Spinal cord (tissue), 10 donors: ENCODE results near the gene OGFOD2. TPM values are rescaled to one million over a fixed set of nuclear protein-coding genes. Genes with fewer than 3 reads are reported as not detected.
"Not testable (repeated sequence)": the region's sequence is repeated elsewhere in the genome, so short reads cannot be mapped to it uniquely, and the experiment has no call there.

Experiments used
- DNase-seq, 6 donors: peaks; one replicate each; pipeline versions ENCODE4 v3.0.0 to v3.0.0-alpha.2; 2013 to 2015; ENCODE audit warnings: low spot score in 6 of 6, low read depth in 4 of 6
- H3K27ac ChIP-seq: one replicate; pipeline ENCODE4 v1.5.1; 2013; ENCODE audit warnings: low read depth, low read length, control low read depth
- H3K27me3 ChIP-seq: one replicate; pipeline ENCODE4 v1.6.1; 2013; ENCODE audit warnings: low read length; ENCODE audit not compliant: control insufficient read depth, insufficient read depth
- H3K36me3 ChIP-seq: one replicate; pipeline ENCODE4 v1.6.1; 2013; ENCODE audit warnings: low read length; ENCODE audit not compliant: control insufficient read depth, insufficient read depth
- H3K4me1 ChIP-seq: one replicate; pipeline ENCODE4 v1.6.1; 2013; ENCODE audit warnings: low read length; ENCODE audit not compliant: control insufficient read depth, insufficient read depth
- H3K4me3 ChIP-seq: one replicate; pipeline ENCODE4 v1.5.1; 2013; ENCODE audit warnings: low read depth, low read length, control low read depth
- H3K9me3 ChIP-seq: one replicate; pipeline ENCODE4 v1.6.1; 2013; ENCODE audit warnings: low read length; ENCODE audit not compliant: control insufficient read depth, insufficient read depth
- WGBS: methylation state at CpG from one replicate; pipeline ENCODE4 v1.1.5; 2013; ENCODE audit warnings: missing lambda C conversion rate; ENCODE audit not compliant: insufficient coverage; 5-methylcytosine and 5-hydroxymethylcytosine counted together
- polyA plus RNA-seq, 2 donors: library from polyadenylated mRNA; unstranded; fragments of 120-200 nt; gene quantifications; one replicate each; pipeline ENCODE4 v1.2.1, GENCODE V29; 2013; ENCODE audit not compliant: insufficient read length in 2 of 2
- total RNA-seq, 2 donors: library from RNA; depleted of rRNA in 1 of 2; stranded (reverse); fragments of 120-200 nt in 1 of 2; fragments of >200 nt in 1 of 2; gene quantifications; one replicate each; pipeline versions ENCODE4 v1.2.3 to v1.2.4, GENCODE V29; 2013 to 2014
- donor health status: healthy.

OGFOD2 gene
- total and polyA plus RNA-seq, 4 donors, result 6.5 to 19.1 (median 10.5) TPM

DNA sequence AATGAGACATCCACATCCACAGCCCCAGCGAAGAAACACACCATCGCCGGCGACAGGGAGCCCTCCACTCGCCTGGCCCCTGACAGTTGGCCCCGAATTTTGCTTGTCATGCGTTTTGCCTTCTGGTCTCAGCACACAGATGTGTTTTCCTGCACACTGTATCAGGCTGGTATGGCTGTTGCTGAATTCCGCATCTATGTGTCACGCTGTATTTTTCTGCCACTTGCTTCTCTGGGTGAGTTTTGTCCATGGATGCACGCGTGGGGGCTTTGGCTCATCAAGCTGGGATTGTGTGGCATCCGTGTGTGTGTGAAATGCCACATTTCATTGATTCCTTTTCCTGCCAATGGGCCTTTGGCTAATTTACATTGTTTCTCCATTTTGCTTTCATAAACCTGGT is 31.9 kb downstream of the OGFOD2 start:
- Histone ChIP-seq H3K27me3 (no peaks in the 10 kb centered on the region), H3K36me3 (peaks cover 64% of the 10 kb centered on the region), H3K9me3 (no peaks in the 10 kb centered on the region), H3K4me3 (no peak overlapping the region), H3K4me1 (no peaks in the 10 kb centered on the region), H3K27ac (no peak overlapping the region)
- DNase-seq, result no peak
- 76% methylated on average over 8 of the region's 12 CpGs for WGBS

- peaks cover 59% of the 10 kb centered on the region for H3K36me3 ChIP-seq
- H3K9me3 ChIP-seq, result no peaks in the 10 kb centered on the region
- H3K27me3 ChIP-seq, result no peaks in the 10 kb centered on the region
- H3K4me3 ChIP-seq, result no peak overlapping the region
- WGBS, result 78% methylated on average over 1 of the region's 1 CpG
- no peak for DNase-seq
- no peak overlapping the region for H3K27ac ChIP-seq
- H3K4me1 ChIP-seq, result no peaks in the 10 kb centered on the region
Observed at GRCh38 chr12:123010110-123010509, 35.1 kb downstream of the OGFOD2 start.

DNA sequence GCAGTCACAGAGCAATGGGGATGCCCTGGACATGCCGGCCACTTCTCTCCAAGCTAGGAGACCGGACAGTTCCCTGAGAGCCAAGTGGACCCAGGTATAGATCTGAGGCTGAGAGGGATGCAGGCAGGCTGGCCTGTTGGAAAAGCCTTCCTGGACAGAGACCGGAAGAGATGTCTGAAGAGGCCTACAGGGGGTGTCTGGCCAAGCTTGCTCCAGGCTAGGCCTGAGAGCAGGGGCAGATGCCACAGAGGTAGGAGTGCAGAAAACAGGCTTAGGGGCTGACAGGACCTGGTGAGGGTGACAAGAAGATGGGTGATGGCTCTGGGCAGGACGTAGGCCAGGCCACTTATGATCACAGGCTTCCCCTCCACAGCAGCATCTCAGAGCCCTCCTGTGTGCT is 35.6 kb downstream of the OGFOD2 start:
- no peak overlapping the region for H3K4me3 ChIP-seq
- WGBS, result 90% methylated on average over 3 of the region's 4 CpGs
- no peaks in the 10 kb centered on the region for H3K4me1 ChIP-seq
- H3K9me3 ChIP-seq, result no peaks in the 10 kb centered on the region
- no peak for DNase-seq
- no peaks in the 10 kb centered on the region for H3K27me3 ChIP-seq
- H3K36me3 ChIP-seq, result peaks cover 54% of the 10 kb centered on the region
- no peak overlapping the region for H3K27ac ChIP-seq

DNA sequence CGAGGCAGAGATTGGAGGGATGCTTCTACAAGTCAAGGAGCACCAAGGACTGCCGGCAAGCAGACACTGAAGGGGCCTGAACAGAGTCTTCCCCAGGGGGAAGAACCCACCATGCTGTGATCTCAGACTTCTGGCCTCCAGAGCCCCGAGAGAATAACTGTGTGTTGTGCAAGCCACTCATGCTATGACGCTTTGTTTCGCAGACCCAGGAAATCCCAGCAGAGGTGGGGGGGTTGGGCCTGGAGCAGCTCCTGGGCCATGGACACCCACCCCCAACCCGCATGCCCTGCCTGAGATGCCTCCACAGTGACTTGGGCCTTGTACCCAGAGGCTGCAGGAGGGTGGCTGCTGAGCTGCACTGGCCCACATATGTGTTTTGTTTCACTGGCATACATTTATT is 36.7 kb downstream of the OGFOD2 start:
- H3K27ac ChIP-seq, result no peak overlapping the region
- no peaks in the 10 kb centered on the region for H3K27me3 ChIP-seq
- H3K9me3 ChIP-seq, result no peaks in the 10 kb centered on the region
- H3K36me3 ChIP-seq, result peaks cover 54% of the 10 kb centered on the region
- 72% methylated on average over 6 of the region's 6 CpGs for WGBS
- no peak overlapping the region for H3K4me3 ChIP-seq
- no peaks in the 10 kb centered on the region for H3K4me1 ChIP-seq
- DNase-seq, result no peak

DNA sequence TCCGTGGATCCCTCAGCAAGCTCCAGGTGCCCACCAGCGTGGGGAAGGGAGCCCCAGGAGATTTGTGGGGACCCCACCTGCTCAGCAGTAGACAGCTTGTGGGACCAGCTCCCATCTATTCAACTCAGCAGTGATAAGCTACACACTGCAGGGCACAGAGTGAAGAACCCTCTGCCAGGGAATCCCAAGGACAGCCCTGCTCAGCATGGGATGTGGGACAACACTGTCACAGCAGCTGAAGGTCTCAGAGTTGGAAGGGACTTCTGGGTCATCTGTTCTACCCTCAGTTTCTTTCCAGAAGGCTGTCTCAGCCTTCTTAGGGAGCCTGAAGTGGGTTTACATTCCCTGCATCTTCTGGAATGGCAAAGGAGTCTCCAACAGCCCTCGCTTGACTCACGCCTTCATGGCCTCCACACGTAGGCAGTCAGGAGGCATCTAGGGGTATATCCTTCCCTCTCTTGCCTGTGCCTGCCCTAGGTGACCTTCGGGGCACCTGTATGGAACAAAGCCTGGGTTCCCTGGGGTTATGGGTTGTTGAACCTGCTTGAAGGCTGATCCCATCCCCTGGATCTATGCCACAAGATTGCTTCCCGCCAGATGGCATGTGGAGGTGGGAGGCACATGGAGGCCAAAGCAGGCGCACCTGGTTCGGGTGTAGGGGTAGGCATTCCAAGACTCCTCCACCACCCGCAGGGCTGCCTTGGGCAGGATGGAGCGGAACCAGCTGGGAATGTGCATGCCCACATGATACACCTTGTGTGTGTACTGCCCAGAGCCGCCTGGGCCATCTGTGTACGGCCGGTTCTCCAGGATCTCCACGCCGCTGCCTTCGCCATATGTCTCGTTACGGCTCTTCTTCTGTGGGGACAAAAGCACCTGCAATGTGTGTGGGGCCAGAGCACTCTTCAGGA is 38.4 kb downstream of the OGFOD2 start:
- H3K4me1 ChIP-seq, result no peaks in the 10 kb centered on the region
- no peak overlapping the region for H3K27ac ChIP-seq
- H3K4me3 ChIP-seq, result no peak overlapping the region
- 96% methylated on average over 19 of the region's 19 CpGs for WGBS
- H3K36me3 ChIP-seq, result peaks cover 44% of the 10 kb centered on the region
- no peak for DNase-seq
- H3K27me3 ChIP-seq, result no peaks in the 10 kb centered on the region
- no peaks in the 10 kb centered on the region for H3K9me3 ChIP-seq

DNA sequence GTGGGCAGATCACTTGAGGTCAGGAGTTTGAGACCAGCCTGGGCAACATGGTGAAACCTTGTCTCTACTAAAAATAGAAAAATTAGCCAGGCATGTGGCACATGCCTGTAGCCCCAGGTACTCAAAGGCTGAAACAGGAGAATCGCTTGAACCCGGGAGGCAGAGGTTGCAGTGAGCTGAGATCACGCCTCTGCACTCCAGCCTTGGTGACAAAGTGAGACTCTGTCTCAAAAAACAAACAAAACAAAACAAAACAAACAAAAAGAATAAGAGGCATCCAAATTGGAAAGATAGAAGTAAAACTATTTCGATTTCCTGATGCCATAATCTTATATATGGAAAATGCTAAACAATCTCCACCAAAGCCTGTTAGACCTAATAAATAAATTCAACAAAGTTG is 39.4 kb downstream of the OGFOD2 start:
- H3K9me3 ChIP-seq, H3K4me1 ChIP-seq, H3K27ac ChIP-seq, H3K4me3 ChIP-seq, H3K27me3 ChIP-seq, DNase-seq: not testable (repeated sequence)
- WGBS, result no CpG with 5 or more reads among the region's 4 CpGs
- H3K36me3 ChIP-seq, result peaks cover 36% of the 10 kb centered on the region

DNA sequence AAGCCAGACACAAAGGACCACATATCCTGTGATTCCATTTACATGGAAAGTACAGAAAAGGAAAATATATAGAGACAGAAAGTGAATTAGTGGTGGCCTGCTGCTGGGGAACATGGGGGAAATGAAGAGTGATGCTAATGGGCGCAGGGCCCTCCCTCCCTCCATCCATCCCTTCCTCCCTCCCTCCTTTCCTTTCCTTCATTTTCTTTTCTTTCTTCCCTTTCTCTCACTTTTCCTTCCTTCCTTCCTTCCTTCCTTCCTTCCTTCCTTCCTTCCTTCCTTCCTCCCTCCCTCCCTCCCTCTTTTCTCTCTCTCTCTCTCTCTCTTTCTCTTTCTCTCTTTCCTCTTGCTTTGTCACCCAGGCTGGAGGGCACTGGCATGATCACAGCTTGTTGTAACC is 42.7 kb downstream of the OGFOD2 start:
- 100% methylated on average over 1 of the region's 1 CpG for whole genome bisulfite sequencing

DNA sequence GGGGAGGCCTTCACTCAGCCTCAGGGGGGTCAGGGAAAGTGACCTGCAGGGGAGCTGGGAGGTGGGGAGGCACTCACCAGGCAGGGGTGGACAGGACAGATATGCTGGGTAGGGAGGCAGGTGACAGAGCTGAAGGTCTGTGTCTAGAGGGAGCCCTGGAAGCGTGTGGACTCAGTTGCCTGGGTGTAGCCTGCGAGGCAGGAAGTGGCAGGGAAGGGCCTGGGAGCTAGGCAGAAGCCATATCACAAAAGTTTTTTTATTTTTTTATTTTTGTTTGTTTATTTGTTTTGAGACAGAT is 44.7 kb downstream of the OGFOD2 start:
- H3K4me1 ChIP-seq, result no peaks in the 10 kb centered on the region
- peaks cover 7% of the 10 kb centered on the region for H3K36me3 ChIP-seq
- DNase-seq, result no peak
- 86% methylated on average over 1 of the region's 2 CpGs for WGBS
- no peaks in the 10 kb centered on the region for H3K9me3 ChIP-seq
- H3K27ac ChIP-seq, result no peak overlapping the region
- no peaks in the 10 kb centered on the region for H3K27me3 ChIP-seq
- H3K4me3 ChIP-seq, result no peak overlapping the region

More for the DNA sequence above, 42.7 kb downstream of the OGFOD2 start:
- no peak for DNase-seq
- H3K36me3 ChIP-seq, result peaks cover 12% of the 10 kb centered on the region
- no peaks in the 10 kb centered on the region for H3K27me3 ChIP-seq
- no peak overlapping the region for H3K4me3 ChIP-seq
- no peaks in the 10 kb centered on the region for H3K4me1 ChIP-seq
- no peak overlapping the region for H3K27ac ChIP-seq
- H3K9me3 ChIP-seq, result no peaks in the 10 kb centered on the region

GRCh38 chr12:123021688-123022604 is 46.9 kb downstream of the OGFOD2 start:
- H3K27me3 ChIP-seq, result no peaks in the 10 kb centered on the region

More at GRCh38 chr12:123021688-123022604, 46.9 kb downstream of the OGFOD2 start:
- 78% methylated on average over 14 of the region's 18 CpGs for WGBS
- H3K9me3 ChIP-seq, result no peaks in the 10 kb centered on the region
- no peak overlapping the region for H3K27ac ChIP-seq
- no peak for DNase-seq
- H3K36me3 ChIP-seq, result peaks cover 11% of the 10 kb centered on the region
- no peaks in the 10 kb centered on the region for H3K4me1 ChIP-seq
- no peak overlapping the region for H3K4me3 ChIP-seq
